ENCODE data around the gene LRP6. TPM values are rescaled to one million over a fixed set of nuclear protein-coding genes. Genes with fewer than 3 reads are reported as not detected.
"Not testable (repeated sequence)": the region's sequence is repeated elsewhere in the genome, so short reads cannot be mapped to it uniquely, and the experiment has no call there.

LRP6 gene
- total and polyA plus RNA-seq, 2 donors (not counting 1 experiment from before 2014, with no cell fraction given), result 21.0 to 39.3 TPM

GRCh38 chr12:12116677-12117076 lies 150.2 kb downstream of the LRP6 start:
- Histone ChIP-seq H3K27ac (ENCODE audit: insufficient read depth, low read length) (no peak overlapping the region), H3K27me3 (ENCODE audit: control insufficient read depth, insufficient read depth, low read length) (no peaks in the 10 kb centered on the region), H3K4me3 (replicated peaks in 1 of 4; ENCODE audit: control extremely low read depth in 1 of 4, insufficient read depth in 1 of 4, low read depth in 3 of 4, low read length in 4 of 4) (no peak overlapping the region), H3K9me3 (ENCODE audit: control insufficient read depth, insufficient read depth, low read depth, low read length) (no peaks in the 10 kb centered on the region), H2AFZ (ENCODE audit: low read length) (no peak overlapping the region), H3K4me2 (ENCODE audit: extremely low read depth, insufficient read depth, low read length) (no peak overlapping the region), H4K20me1 (ENCODE audit: control insufficient read depth, extremely low read depth, insufficient read depth, low read length) (no peaks in the 10 kb centered on the region), H3K9ac (ENCODE audit: insufficient read depth, low read length) (no peak overlapping the region), H3K36me3 (ENCODE audit: control insufficient read depth, insufficient read depth, low read length) (no peaks in the 10 kb centered on the region), H3K4me1 (ENCODE audit: control insufficient read depth, extremely low read depth, insufficient read depth, low read length) (no peaks in the 10 kb centered on the region), H3K79me2 (ENCODE audit: control insufficient read depth, insufficient read depth, low read length) (no peaks in the 10 kb centered on the region)
- TF ChIP-seq EZH2 (IDR thresholded peaks at IDR 0.05; ENCODE audit: low read length, missing control alignments) (no peak), CTCF (conservative IDR thresholded peaks at IDR 0.05 in 1 of 2, IDR thresholded peaks at IDR 0.05 in 1 of 2; ENCODE audit: low read depth in 1 of 2, low read length in 2 of 2) (no peak)
- no peak for DNase-seq (ENCODE audit: low read depth in 2 of 2)

DNA sequence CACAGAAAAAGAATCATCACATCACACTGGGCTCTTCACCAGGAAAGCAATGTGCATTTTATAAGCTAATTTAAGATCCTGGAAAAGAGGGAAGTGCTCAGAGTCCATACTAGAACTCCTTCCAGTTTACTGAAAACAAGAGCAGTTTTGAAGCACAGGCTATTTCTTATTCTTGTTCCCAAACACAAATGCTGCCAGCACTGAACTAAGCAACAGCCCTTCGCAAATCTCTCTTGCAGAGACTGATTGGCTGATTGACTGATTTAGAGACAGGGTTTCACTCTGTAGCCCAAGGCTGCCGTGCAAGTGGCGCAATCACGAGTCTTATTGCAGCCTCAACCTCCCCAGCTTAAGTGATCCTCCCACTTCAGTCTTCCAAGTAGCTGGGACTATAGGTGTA lies 151.3 kb downstream of the LRP6 start:
- no peaks in the 10 kb centered on the region for H3K36me3 ChIP-seq (ENCODE audit: control insufficient read depth, insufficient read depth, low read length)
- no peak for DNase-seq (ENCODE audit: low read depth in 2 of 2)
- no peak overlapping the region for H3K4me2 ChIP-seq (ENCODE audit: extremely low read depth, insufficient read depth, low read length)
- H4K20me1 ChIP-seq (ENCODE audit: control insufficient read depth, extremely low read depth, insufficient read depth, low read length), result no peaks in the 10 kb centered on the region
- H3K27me3 ChIP-seq (ENCODE audit: control insufficient read depth, insufficient read depth, low read length), result no peaks in the 10 kb centered on the region
- H3K79me2 ChIP-seq (ENCODE audit: control insufficient read depth, insufficient read depth, low read length), result no peaks in the 10 kb centered on the region
- no peak overlapping the region for H3K27ac ChIP-seq (ENCODE audit: insufficient read depth, low read length)
- H3K4me3 ChIP-seq (replicated peaks in 1 of 4; ENCODE audit: control extremely low read depth in 1 of 4, insufficient read depth in 1 of 4, low read depth in 3 of 4, low read length in 4 of 4), result no peak overlapping the region
- no peak overlapping the region for H2AFZ ChIP-seq (ENCODE audit: low read length)
- H3K4me1 ChIP-seq (ENCODE audit: control insufficient read depth, extremely low read depth, insufficient read depth, low read length), result no peaks in the 10 kb centered on the region
- TF ChIP-seq EZH2 (IDR thresholded peaks at IDR 0.05; ENCODE audit: low read length, missing control alignments) (no peak), CTCF (conservative IDR thresholded peaks at IDR 0.05 in 1 of 2, IDR thresholded peaks at IDR 0.05 in 1 of 2; ENCODE audit: low read depth in 1 of 2, low read length in 2 of 2) (no peak)
- H3K9ac ChIP-seq (ENCODE audit: insufficient read depth, low read length), result no peak overlapping the region
- no peaks in the 10 kb centered on the region for H3K9me3 ChIP-seq (ENCODE audit: control insufficient read depth, insufficient read depth, low read depth, low read length)

GRCh38 chr12:12110923-12111555 lies 155.8 kb downstream of the LRP6 start:
- not testable (repeated sequence) for H3K9ac ChIP-seq (ENCODE audit: insufficient read depth, low read length); H3K4me3 ChIP-seq (replicated peaks in 1 of 4; ENCODE audit: control extremely low read depth in 1 of 4, insufficient read depth in 1 of 4, low read depth in 3 of 4, low read length in 4 of 4); H3K27ac ChIP-seq (ENCODE audit: insufficient read depth, low read length); H3K9me3 ChIP-seq (ENCODE audit: control insufficient read depth, insufficient read depth, low read depth, low read length); H3K36me3 ChIP-seq (ENCODE audit: control insufficient read depth, insufficient read depth, low read length); H3K79me2 ChIP-seq (ENCODE audit: control insufficient read depth, insufficient read depth, low read length); H3K27me3 ChIP-seq (ENCODE audit: control insufficient read depth, insufficient read depth, low read length); H3K4me1 ChIP-seq (ENCODE audit: control insufficient read depth, extremely low read depth, insufficient read depth, low read length); H2AFZ ChIP-seq (ENCODE audit: low read length); H4K20me1 ChIP-seq (ENCODE audit: control insufficient read depth, extremely low read depth, insufficient read depth, low read length); H3K4me2 ChIP-seq (ENCODE audit: extremely low read depth, insufficient read depth, low read length); DNase-seq (ENCODE audit: low read depth in 2 of 2)
